GM19397 (cell line): ENCODE results near the gene ZDHHC7.

Source experiments
- ATAC-seq: cut with Tn5 transposase; IDR thresholded peaks from one replicate; pipeline ENCODE4 v1.9.1; 2021; ENCODE audit warnings: mild to moderate bottlenecking, moderate library complexity; ENCODE audit not compliant: unreplicated experiment

ZDHHC7 gene

GRCh38 chr16:84999857-85000480, 11.4 kb downstream of the ZDHHC7 start:
- ATAC-seq, result no peak

DNA sequence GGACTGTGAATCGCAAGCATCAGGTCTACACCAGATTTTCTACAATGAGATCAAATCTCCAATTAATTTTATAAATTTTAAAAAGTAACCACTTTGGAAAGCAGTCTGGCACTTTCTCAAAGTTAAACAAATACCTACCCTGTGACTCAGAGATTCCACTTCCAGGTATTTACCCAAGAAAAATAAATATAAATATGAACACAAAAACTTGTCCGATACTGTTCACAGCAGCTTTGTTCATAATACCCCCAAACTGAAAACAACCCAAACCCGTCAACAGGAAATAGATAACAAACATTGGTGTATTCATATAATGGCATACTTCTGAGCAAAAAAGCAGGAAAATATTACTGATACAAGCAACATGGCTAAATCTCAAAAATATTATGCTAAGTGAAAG, 12.1 kb downstream of the ZDHHC7 start:
- no peak for ATAC-seq

- ATAC-seq, result no peak
Observed at GRCh38 chr16:84996365-84996764, 15.0 kb downstream of the ZDHHC7 start.

DNA sequence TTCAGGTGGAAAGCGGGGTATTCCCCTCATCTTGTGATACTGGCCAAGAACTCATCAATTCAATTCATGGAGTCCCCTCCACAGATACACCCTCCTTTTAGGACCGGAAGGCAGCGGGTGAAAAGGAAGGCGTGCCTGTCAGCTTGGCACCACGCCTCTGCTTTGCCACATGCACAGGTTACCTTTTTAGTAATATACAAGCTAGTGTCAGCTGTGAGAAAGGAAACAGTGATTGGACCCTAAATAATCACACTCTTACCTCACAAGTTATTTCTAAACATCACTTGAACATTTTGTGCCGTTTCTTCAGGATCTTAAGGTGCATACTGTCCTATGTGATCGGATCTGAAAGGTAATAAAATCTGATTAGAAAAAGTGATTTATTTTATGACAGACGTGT, 15.7 kb downstream of the ZDHHC7 start:
- no peak for ATAC-seq

- ATAC-seq, result no peak
Observed at GRCh38 chr16:84993926-84994325, 17.4 kb downstream of the ZDHHC7 start.

DNA sequence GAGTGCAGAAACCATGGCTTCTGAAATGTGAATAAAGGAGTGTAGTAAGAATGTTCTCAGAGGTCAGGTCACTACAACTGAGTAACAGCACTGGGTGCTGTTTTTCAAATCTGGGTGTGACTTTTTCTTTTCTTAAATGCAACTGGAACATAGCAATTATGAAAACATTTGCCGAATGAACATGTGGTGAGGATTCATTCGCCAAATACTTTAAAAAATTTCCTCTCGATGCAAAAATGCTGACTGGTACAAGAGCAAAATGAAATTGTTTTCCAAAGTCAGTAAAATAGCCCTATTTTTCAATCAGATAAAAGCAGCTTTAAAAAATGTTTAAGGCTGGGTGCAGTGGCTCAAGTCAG, 18.6 kb downstream of the ZDHHC7 start:
- no peak for ATAC-seq

GRCh38 chr16:84990782-84991181, 20.6 kb downstream of the ZDHHC7 start:
- no peak for ATAC-seq

- no peak for ATAC-seq
Observed at GRCh38 chr16:84989749-84990620, 21.4 kb downstream of the ZDHHC7 start.

DNA sequence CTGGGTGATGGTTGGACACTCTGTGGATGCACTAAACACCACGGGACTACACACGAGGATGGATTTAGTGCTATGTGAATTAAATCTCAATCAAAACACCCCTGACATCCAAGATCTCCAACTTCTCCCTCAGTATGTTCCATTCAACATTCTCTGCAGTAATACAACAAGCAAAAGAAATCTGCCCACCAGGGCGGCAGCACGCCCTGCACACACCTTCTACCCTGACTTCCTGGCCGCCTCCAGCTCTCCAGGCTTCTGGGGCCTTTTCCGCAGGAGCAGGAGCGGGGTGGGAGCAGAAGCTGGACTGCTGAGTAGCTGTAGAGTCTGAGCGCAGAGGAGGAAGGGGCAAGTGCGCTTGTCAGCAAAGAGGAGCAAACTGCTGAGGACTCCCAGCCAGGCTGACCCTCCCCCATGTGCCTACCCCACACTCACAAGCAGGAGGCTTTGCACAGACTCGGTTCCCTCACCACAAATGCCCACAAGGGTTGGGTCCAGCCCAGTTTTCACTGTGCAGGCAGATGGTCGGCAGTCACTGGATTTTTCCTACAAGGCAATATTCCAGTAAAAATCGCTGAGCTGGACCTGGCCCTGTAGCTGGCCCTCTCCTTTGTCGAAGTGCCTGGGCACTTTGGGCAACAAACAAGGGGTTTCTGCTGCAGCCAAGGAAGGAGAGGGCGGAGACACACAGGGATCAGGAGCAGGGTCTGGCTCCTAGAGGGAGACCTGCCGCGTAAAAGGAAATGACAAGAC, 22.8 kb downstream of the ZDHHC7 start:
- ATAC-seq, result no peak

- no peak for ATAC-seq
Observed at GRCh38 chr16:84986879-84987278, 24.5 kb downstream of the ZDHHC7 start.

DNA sequence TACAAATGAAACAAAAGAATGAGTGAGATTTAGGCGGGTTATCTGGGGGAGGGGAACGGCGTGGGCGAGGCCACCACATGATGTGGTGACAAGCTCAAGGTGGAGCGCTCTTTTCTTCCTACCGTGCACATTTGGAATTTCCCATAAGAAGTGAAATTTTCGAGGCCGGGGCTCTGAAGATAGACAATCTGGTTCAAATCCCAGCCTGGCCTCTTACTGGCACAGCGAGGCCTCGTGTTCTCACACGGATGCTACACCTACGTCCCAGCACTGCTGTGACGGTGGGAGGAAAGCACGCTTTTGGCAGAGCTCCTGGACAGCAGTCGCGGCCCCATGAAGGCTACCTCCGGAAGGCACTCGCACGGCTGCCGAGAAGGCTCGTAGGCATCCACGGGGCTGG, 25.2 kb downstream of the ZDHHC7 start:
- no peak for ATAC-seq

DNA sequence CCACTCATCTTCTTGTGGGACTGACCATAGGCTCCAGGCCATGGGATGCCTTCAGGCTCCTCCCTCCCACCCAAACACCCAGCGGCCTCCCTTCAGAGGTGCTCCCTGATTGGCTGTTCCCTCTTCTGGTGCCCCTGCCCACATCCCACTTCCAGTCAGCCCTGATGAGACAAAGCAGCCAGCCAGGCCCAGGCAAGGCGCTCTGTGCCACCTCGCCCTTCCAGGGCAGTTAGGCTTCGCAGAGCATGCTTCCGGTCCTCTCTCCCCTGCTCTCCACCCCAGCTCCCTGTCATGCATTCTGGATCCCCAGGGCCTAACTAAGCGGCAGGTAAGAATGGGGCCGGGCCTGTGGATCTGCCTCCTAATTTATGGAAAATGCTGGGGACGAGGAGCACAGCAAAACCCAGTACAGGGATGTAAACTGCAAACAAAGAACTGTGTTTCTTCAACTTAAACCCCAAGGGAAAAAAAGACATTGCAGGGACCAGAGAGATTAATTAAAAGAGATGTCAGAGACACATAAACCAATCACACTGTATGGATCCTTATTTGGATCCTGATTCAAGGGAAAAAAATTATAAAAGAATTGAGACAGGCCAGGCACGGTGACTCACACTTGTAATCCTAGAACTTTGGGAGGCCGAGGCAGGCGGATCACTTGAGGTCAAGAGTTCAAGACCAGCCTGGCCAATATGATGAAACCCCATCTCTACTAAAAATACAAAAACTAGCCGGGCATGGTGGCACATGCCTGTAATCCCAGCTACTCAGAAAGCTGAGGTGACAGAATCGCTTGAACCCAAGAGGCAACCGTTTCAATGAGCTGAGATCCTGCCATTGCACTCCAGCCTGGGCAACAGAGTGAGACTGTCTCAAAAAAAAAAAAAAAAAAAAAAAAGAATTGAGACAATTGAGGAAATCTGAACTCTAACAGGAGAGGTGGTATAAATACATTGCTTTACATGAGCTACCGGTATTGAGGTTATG, 26.0 kb downstream of the ZDHHC7 start:
- ATAC-seq, result no peak

DNA sequence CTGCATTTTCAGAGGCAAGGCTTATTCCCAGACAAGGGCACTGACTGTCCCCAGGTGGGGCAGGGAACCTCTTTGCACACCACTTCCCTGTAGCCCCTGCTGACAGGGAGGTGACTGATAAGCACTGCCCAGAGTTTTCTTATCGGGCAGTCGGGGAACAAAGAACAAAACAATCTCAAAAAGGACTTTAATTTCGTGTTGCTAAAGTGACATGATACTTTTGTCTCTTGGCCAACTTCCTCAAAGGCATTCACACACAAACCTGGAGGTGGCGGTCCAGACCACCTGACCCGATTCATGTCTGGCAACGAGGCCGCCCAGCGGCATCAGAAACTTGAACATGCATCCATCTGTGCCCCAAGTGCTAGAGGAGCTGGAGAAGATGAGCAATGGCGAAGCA, 28.9 kb downstream of the ZDHHC7 start:
- no peak for ATAC-seq

- no peak for ATAC-seq
Observed at GRCh38 chr16:84979516-84979915, 31.8 kb downstream of the ZDHHC7 start.

GRCh38 chr16:84976644-84977400, 34.5 kb downstream of the ZDHHC7 start:
- no peak for ATAC-seq

DNA sequence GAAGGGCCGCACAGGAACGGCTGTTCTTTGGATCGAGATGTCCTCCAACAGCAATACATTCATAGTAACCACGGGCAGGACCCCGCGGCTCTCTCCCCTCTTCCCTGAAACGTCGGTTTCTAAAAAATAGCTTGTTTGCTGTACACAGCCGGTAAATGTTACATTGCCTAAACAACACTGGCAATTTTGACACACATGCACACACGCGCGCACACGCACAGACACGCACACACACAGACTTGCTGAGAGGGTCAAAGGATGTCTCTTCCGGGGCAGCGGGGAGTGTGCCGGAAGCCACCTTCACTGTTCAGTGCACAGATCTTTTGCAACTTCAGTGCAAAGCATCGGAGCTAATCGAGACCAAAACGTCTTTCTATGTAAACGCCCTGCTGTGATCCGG, 35.8 kb downstream of the ZDHHC7 start:
- ATAC-seq, result no peak

- ATAC-seq, result no peak
Observed at GRCh38 chr16:84975066-84975465, 36.3 kb downstream of the ZDHHC7 start.

DNA sequence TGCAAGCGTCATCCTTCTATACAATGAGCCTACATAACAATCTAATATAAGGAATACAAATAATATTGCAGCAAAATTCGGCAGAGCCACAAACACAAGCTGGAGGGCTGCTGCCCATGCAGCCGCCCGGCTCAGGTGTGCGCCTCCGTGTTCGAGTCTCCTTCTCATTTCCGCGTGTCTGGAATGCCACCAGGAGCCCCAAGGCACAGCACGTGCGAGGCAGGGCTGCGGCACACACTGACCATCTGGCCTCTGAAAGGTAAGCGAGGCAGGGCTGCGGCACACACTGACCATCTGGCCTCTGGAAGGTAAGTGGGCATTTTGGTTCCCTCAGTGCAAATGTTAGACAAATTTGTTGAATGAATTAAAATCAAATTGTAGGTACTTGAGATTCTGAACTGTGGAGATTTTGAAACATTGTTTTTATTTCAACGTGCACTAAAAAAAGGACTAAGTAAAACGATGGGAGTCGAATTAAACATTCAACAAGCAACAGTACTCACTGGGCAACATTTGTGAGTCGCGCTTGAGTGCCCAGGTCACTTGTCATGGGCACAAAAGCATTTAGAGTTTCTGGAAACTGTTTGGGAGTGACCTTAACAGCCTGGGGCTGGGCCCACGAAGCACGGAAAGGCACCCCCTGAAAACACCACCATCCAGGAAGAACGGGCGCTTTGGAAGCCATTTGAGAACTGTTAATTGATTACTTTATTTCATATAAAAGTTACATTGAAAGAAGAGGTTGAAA, 37.4 kb downstream of the ZDHHC7 start:
- ATAC-seq, result no peak

GRCh38 chr16:84973236-84973635, 38.1 kb downstream of the ZDHHC7 start:
- ATAC-seq, result no peak
